RWPE1 (cell line): ENCODE results near the gene COL27A1.

Source experiments
- CTCF ChIA-PET: fragments of 350-600 bp; sonication (Branson Sonifier 250); formaldehyde crosslinking; extraction: SDS; loops from one replicate; lab custom pipeline; 2021; lab: Yijun Ruan, JAX
- POLR2A ChIA-PET: fragments of 400-600 bp; formaldehyde crosslinking; extraction: SDS; loops from one replicate; lab custom pipeline; 2020; ENCODE audit warnings: antibody characterized with exemption; ENCODE audit not compliant: low non-redundant PET; lab: Yijun Ruan, JAX
- DNase-seq: peaks from one replicate; pipeline ENCODE4 v3.0.0; 2012; ENCODE audit warnings: low spot score
- H3K27ac ChIP-seq: fragments of 450-650 bp; 2 replicates; pipeline ENCODE4 v1.5.1; 2017
- CTCF ChIP-seq: fragments of 450-650 bp; conservative IDR thresholded peaks from 2 replicates; pipeline ENCODE4 v1.5.1; 2017; ENCODE audit warnings: low read depth, mild to moderate bottlenecking

Gene COL27A1

DNA sequence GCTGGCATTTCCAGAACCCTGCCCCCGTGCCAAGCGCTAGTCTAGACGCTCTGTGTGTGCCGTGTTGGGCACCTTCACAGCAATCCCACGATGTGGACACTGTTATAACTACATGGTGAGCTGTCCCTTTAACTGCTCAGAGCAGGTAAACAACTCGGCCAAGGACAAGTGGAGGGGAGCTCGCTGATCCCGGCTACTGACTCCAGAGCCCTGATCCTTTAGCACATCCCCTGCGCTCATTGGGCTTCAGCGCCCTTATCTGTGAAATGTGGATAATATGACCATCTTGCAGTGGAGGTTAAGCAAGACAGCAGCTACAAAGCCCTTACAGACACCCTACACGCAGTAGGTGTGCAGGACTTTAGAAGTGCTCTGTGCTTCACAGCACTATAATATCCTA lies 190.8 kb downstream of the COL27A1 start:
- no peak for TF ChIP-seq CTCF
- ChIA-PET POLR2A (no interaction called here), CTCF (interaction anchor here (0.6 kb wide), 1 partner anchor 13 kb away, joined by 3 read pairs; no protein-coding TSS in a partner anchor)
- DNase-seq: no peak
- H3K27ac ChIP-seq: 0 out of 2 replicates have a peak overlapping the region, but pooled peaks have one; percentile 1

- peak overlapping the region; percentile 85 for H3K27ac ChIP-seq
- no peak for TF ChIP-seq CTCF
- CTCF ChIA-PET: interaction anchor here (0.6 kb wide), 1 partner anchor 329 kb away, joined by 4 read pairs; no protein-coding TSS in a partner anchor
- no peak for DNase-seq
- POLR2A ChIA-PET: no interaction called here
These were observed 192.3 kb downstream of the COL27A1 start for GRCh38 chr9:114347675-114348074.

DNA sequence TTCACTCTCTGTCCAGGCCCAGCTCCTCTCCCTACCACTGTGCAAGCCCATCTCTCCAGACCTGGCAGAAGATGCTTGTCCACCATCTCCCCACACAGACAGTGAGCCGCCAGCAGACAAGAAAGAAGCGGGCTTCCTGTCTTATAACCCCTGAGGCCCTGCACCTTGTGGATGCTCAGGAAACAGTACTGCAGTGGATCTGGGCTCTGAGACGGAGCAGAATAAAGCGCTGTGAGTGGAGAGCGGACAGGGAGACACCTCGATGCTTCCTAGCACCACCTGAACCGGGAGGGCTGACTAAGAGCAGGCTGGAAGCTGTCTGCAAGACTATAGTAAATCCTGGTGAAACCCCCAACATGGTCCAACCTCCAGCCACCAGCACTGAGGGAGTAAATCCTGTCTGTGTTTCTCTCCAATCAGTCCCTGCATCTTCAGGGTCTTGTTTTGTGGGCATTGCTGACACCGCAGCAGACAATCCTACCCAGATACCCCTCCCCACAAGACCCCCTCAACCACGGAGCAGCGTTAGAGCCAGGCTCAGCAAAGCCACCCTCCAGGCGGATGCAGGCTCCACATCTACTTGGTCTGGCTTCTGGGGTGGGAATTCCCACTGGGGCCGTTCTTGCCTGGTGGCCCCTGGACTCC lies 193.0 kb downstream of the COL27A1 start:
- CTCF ChIA-PET: interaction anchor here (0.6 to 1.0 kb wide), 2 partner anchors 9 to 124 kb away, joined by 3 to 6 read pairs; no protein-coding TSS in a partner anchor
- POLR2A ChIA-PET: no interaction called here
- H3K27ac ChIP-seq: peak overlapping the region; percentile 85
- DNase-seq: no peak
- no peak for TF ChIP-seq CTCF

DNA sequence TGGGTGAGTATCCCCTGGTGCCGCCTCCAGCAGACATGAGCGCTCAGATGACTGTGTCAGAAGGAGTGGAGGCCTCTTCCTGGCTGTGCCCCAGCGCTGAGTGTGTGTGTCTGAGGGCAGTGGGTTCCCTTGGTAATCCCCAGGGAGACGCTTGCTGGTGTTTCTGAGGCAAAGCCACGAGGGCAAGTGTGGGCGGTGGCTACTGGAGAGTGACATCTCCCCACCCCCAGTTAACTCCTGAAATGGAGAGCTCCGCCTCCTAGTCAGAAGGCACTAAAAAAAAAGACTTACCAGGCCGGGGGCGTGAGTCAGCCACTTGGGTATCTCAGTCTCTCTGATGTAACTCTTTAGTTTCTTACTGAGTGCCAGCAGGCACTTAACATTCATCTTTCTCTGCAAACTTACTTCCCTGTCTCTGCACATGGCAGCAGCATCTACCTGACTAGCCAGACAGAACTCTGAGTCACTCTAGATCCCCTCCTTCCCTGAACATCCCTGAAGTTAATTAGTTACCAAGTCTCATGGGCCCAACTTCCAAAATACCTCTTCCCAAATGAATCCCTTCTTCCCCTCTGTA lies 193.7 kb downstream of the COL27A1 start:
- TF ChIP-seq CTCF: no peak
- DNase-seq: peak; percentile 99
- ChIA-PET CTCF (interaction anchor here (0.6 to 1.0 kb wide), 2 partner anchors 10 to 124 kb away, joined by 3 to 6 read pairs; no protein-coding TSS in a partner anchor), POLR2A (no interaction called here)
- H3K27ac ChIP-seq: peak overlapping the region; percentile 85

GRCh38 chr9:114349713-114350480 lies 194.6 kb downstream of the COL27A1 start:
- no peak for DNase-seq
- ChIA-PET POLR2A (no interaction called here), CTCF (no interaction called here)
- peak overlapping the region; percentile 85 for H3K27ac ChIP-seq
- no peak for TF ChIP-seq CTCF
